WTC11 (cell line): ENCODE measurements around the gene PLPP3. TPM values are rescaled to one million over a fixed set of nuclear protein-coding genes. Genes with fewer than 3 reads are reported as not detected.

ENCODE experiments used
- ATAC-seq: fragments of 200-7000 bp; cut with Tn5 transposase; 2 replicates; pipeline ENCODE4 v1.10.0; 2021; ENCODE audit warnings: mild to moderate bottlenecking, moderate library complexity
- CTCF ChIA-PET: fragments of 300-600 bp; sonication (Branson Sonifier 250); formaldehyde crosslinking; loops from one replicate; lab custom pipeline; 2021; ENCODE audit warnings: antibody characterized with exemption; lab: Charles Lee
- POLR2A ChIA-PET: fragments of 350-600 bp; sonication (Branson Sonifier 250); formaldehyde crosslinking; loops from one replicate; lab custom pipeline; 2021; ENCODE audit warnings: antibody characterized with exemption; lab: Charles Lee
- DNase-seq: peaks from one replicate; pipeline ENCODE4 v3.0.0; 2021; ENCODE audit warnings: low spot score
- H3K27ac Mint-ChIP-seq: 2 replicates; pipeline ENCODE4 v1.8.0; 2021; ENCODE audit warnings: mixed read lengths
- H3K27me3 Mint-ChIP-seq: 2 replicates; pipeline ENCODE4 v1.8.0; 2021; ENCODE audit warnings: low read depth, mild to moderate bottlenecking, moderate library complexity, mixed read lengths
- H3K36me3 Mint-ChIP-seq: 2 replicates; pipeline ENCODE4 v1.8.0; 2021; ENCODE audit warnings: mixed read lengths
- H3K4me1 Mint-ChIP-seq: 2 replicates; pipeline ENCODE4 v1.8.0; 2022; ENCODE audit warnings: mixed read lengths
- H3K4me3 Mint-ChIP-seq: 2 replicates; pipeline ENCODE4 v1.8.0; 2021; ENCODE audit warnings: mild to moderate bottlenecking, moderate library complexity, mixed read lengths
- H3K9me3 Mint-ChIP-seq: 2 replicates; pipeline ENCODE4 v1.8.0; 2021; ENCODE audit warnings: mixed read lengths
- ATF3 ChIP-seq: sonication (generic); formaldehyde crosslinking; conservative IDR thresholded peaks from 2 replicates; pipeline ENCODE4 v1.8.1; 2022; ENCODE audit warnings: mild to moderate bottlenecking, missing genetic modification reagents
- CREB1 ChIP-seq: sonication (generic); formaldehyde crosslinking; IDR thresholded peaks from 2 replicates; pipeline ENCODE4 v1.8.0; 2023; ENCODE audit warnings: mild to moderate bottlenecking, missing genetic modification reagents
- CTCF ChIP-seq: fragments of 200-600 bp; IDR thresholded peaks from 2 replicates; pipeline ENCODE4 v1.8.0; 2022; ENCODE audit warnings: antibody characterized with exemption
- E2F1 ChIP-seq: sonication (generic); formaldehyde crosslinking; IDR thresholded peaks from 2 replicates; pipeline ENCODE4 v1.8.0; 2022; ENCODE audit warnings: mild to moderate bottlenecking, missing genetic modification reagents
- E2F4 ChIP-seq: sonication (generic); formaldehyde crosslinking; IDR thresholded peaks from 2 replicates; pipeline ENCODE4 v1.8.1; 2022; ENCODE audit warnings: low read depth, mild to moderate bottlenecking, moderate library complexity, missing genetic modification reagents, borderline replicate concordance
- E2F5 ChIP-seq: sonication (generic); formaldehyde crosslinking; IDR thresholded peaks from 2 replicates; pipeline ENCODE4 v1.8.1; 2022; ENCODE audit warnings: mild to moderate bottlenecking, moderate library complexity, missing genetic modification reagents
- EMX1 ChIP-seq: fragments of 250-450 bp; sonication (Bioruptor Pico); IDR thresholded peaks from 2 replicates; pipeline ENCODE4 v1.8.0; 2021; ENCODE audit warnings: mild to moderate bottlenecking
- ESRRA ChIP-seq: sonication (generic); formaldehyde crosslinking; IDR thresholded peaks from 2 replicates; pipeline ENCODE4 v1.8.1; 2022; ENCODE audit warnings: mild to moderate bottlenecking, missing genetic modification reagents, borderline replicate concordance
- FOXK1 ChIP-seq: sonication (generic); formaldehyde crosslinking; IDR thresholded peaks from 2 replicates; pipeline ENCODE4 v1.8.0; 2022; ENCODE audit warnings: mild to moderate bottlenecking, moderate library complexity, missing genetic modification reagents
- GABPB1 ChIP-seq: sonication (generic); formaldehyde crosslinking; IDR thresholded peaks from 2 replicates; pipeline ENCODE4 v1.8.1; 2023; ENCODE audit warnings: mild to moderate bottlenecking, missing genetic modification reagents
- MAX ChIP-seq: sonication (generic); formaldehyde crosslinking; IDR thresholded peaks from 2 replicates; pipeline ENCODE4 v1.8.0; 2022; ENCODE audit warnings: mild to moderate bottlenecking, missing genetic modification reagents
- MLX ChIP-seq: sonication (generic); formaldehyde crosslinking; IDR thresholded peaks from 2 replicates; pipeline ENCODE4 v1.8.1; 2023; ENCODE audit warnings: mild to moderate bottlenecking, missing genetic modification reagents, moderate library complexity
- OVOL2 ChIP-seq: fragments of 250-450 bp; sonication (Bioruptor Pico); IDR thresholded peaks from 2 replicates; pipeline ENCODE4 v1.9.0; 2021; ENCODE audit warnings: mild to moderate bottlenecking, borderline replicate concordance
- PRDM15 ChIP-seq: sonication (generic); formaldehyde crosslinking; IDR thresholded peaks from 2 replicates; pipeline ENCODE4 v1.8.0; 2022; ENCODE audit warnings: missing genetic modification reagents
- ZNF396 ChIP-seq: fragments of 250-450 bp; sonication (Bioruptor Pico); IDR thresholded peaks from 2 replicates; pipeline ENCODE4 v1.8.0; 2021; ENCODE audit warnings: mild to moderate bottlenecking, moderate library complexity, borderline replicate concordance
- total RNA-seq: library from RNA; stranded (reverse); gene quantifications from 3 replicates; pipeline ENCODE4 v1.2.3, GENCODE V29; 2021

Gene PLPP3
- total RNA-seq, 1 experiment from 2014 or later: 31.0 TPM

GRCh38 chr1:56453016-56453415 is 126.3 kb downstream of the PLPP3 start (continued):
- TF ChIP-seq MAX (CRISPR knock-in tag): peak; percentile 87
- 0 out of 2 replicates have a peak, but pooled peaks have one; percentile 25 for TF ChIP-seq FOXK1 (CRISPR knock-in tag)
- TF ChIP-seq, all 79 proteins: peak for 4

GRCh38 chr1:56452027-56453011 is 127.0 kb downstream of the PLPP3 start:
- no peak for ATAC-seq
- no peak for DNase-seq
- ChIA-PET POLR2A (interaction anchor here (0.6 kb wide), 1 partner anchor 109 kb away, joined by 4 read pairs; no protein-coding TSS in a partner anchor), CTCF (interaction anchor here (0.5 to 1.4 kb wide), 3 partner anchors 13 to 366 kb away, joined by 3 to 4 read pairs (median 3); no protein-coding TSS in a partner anchor)
- Mint-ChIP-seq H3K4me3 (no peak overlapping the region; the same call in 1 of the 2 replicates), H3K27ac (peak overlapping the region; percentile 97), H3K27me3 (no peaks in the 10 kb centered on the region; the same call in 1 of the 2 replicates), H3K4me1 (peaks cover 51% of the 10 kb centered on the region), H3K36me3 (no peaks in the 10 kb centered on the region), H3K9me3 (no peaks in the 10 kb centered on the region)
- TF ChIP-seq PRDM15: no peak

- ChIA-PET POLR2A (interaction anchor here (0.6 kb wide), 1 partner anchor 742 kb away, joined by 3 read pairs; no protein-coding TSS in a partner anchor), CTCF (no interaction called here)
- no peak overlapping the region for H3K27ac Mint-ChIP-seq
- TF ChIP-seq GABPB1 (no peak), CTCF (no peak), E2F5 (CRISPR knock-in tag) (no peak), ATF3 (CRISPR knock-in tag) (no peak), ESRRA (CRISPR knock-in tag) (no peak), EMX1 (CRISPR knock-in tag) (no peak), E2F1 (no peak), FOXK1 (CRISPR knock-in tag) (no peak), CREB1 (CRISPR knock-in tag) (no peak), ZNF396 (CRISPR knock-in tag) (no peak), OVOL2 (CRISPR knock-in tag) (no peak), E2F4 (CRISPR knock-in tag) (no peak), MLX (no peak)
- TF ChIP-seq, all 79 proteins: peak for 0
- no peaks in the 10 kb centered on the region for H3K9me3 Mint-ChIP-seq
- DNase-seq (no peak), ATAC-seq (no peak)
- H3K4me1 Mint-ChIP-seq: peaks cover 47% of the 10 kb centered on the region
- no peak overlapping the region for H3K4me3 Mint-ChIP-seq
- no peaks in the 10 kb centered on the region for H3K36me3 Mint-ChIP-seq
- no peaks in the 10 kb centered on the region; the same call in 1 of the 2 replicates for H3K27me3 Mint-ChIP-seq
Observed at GRCh38 chr1:56451491-56451890, 127.9 kb downstream of the PLPP3 start.
